Body of pancreas (tissue), 4 donors: Measurements from ENCODE around the gene KCNIP4. TPM values are rescaled to one million over a fixed set of nuclear protein-coding genes. Genes with fewer than 3 reads are reported as not detected.

Experiments used
- ATAC-seq: fragments of 150-250 bp; one replicate; pipeline ENCODE4 v1.9.1; 2016
- DNase-seq, 4 donors: peaks; one replicate each; pipeline ENCODE4 v3.0.0-alpha.2; 2019
- H3K27ac ChIP-seq, 4 donors: fragments of 200-600 bp; sonication (generic); 1 replicate in 3 of 4; 2 replicates in 1 of 4; pipeline versions ENCODE4 v1.5.1 to v1.6.1; 2016 to 2019; ENCODE audit warnings: mild to moderate bottlenecking in 1 of 4, mixed read lengths in 1 of 4, moderate library complexity in 1 of 4
- H3K27me3 ChIP-seq, 2 donors: fragments of 200-600 bp; sonication (generic); one replicate each; pipeline ENCODE4 v1.6.0; 2016; ENCODE audit warnings: mild to moderate bottlenecking in 1 of 2
- H3K36me3 ChIP-seq, 2 donors: fragments of 200-600 bp; sonication (generic); replicated peaks in 1 of 2; 2 replicates each; pipeline ENCODE4 v1.5.1; 2016; ENCODE audit warnings: low read depth in 2 of 2; ENCODE audit not compliant: insufficient read depth in 1 of 2
- H3K4me1 ChIP-seq: fragments of 200-600 bp; sonication (generic); one replicate; pipeline ENCODE4 v1.6.0; 2016
- H3K4me3 ChIP-seq, 2 donors: fragments of 200-600 bp; sonication (generic); 1 replicate in 1 of 2; 2 replicates in 1 of 2; pipeline ENCODE4 v1.5.1; 2016 to 2019
- H3K9me3 ChIP-seq, 3 donors: fragments of 200-600 bp; sonication (generic); 1 replicate in 2 of 3; 2 replicates in 1 of 3; pipeline ENCODE4 v1.5.1; 2016
- POLR2A ChIP-seq, 3 donors: fragments of 450-650 bp; IDR thresholded peaks; one replicate each; pipeline ENCODE4 v1.6.1; 2016; ENCODE audit warnings: antibody characterized with exemption in 3 of 3, mild to moderate bottlenecking in 2 of 3
- WGBS, 2 donors: methylation state at CpG; one replicate each; pipeline ENCODE4 v1.1.5; 2017; 5-methylcytosine and 5-hydroxymethylcytosine counted together
- intact Hi-C: fragments of 100-400 bp; cut with DNase I; formaldehyde crosslinking; loops from one replicate; pipeline ENCODE4 v1.15.1; 2023
- total RNA-seq, 2 donors: library from RNA; depleted of rRNA; stranded (reverse); fragments of >200 nt; gene quantifications; one replicate each; pipeline ENCODE4 v1.1.0, GENCODE V29; 2016
- TF ChIP-seq, protein P1 (sequence below), 7 experiments: fragments of 450-650 bp in 4 of 7; fragments of 200-600 bp in 3 of 7; sonication (generic) in 3 of 7; IDR thresholded peaks; one replicate each; pipeline ENCODE4 v1.5.1; 2016 to 2019; ENCODE audit warnings: antibody characterized with exemption in 7 of 7

Gene KCNIP4
- total RNA-seq, 2 donors from 2014 or later, result not detected

DNA sequence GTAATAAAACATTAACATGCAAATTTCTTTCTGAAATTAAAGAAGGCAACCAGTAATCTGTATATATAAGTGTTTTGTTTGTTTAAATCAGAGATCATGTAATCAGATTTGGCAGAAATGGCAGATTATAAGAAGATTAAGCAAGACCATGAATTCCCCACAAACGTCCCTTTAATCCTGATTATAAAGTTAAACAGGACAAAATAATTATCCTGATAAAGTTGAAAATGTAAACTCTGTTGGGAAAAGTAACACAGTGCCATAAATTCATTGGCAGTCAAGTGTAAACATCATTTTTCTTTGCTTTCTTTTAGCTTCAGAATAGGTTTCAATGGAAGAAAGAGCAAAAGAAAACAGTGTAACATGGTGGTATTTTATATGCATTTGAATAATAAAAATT, 256.3 kb downstream of the KCNIP4 start:
- H3K4me1 ChIP-seq, result no peaks in the 10 kb centered on the region
- H3K36me3 ChIP-seq, result no peaks in the 10 kb centered on the region
- WGBS, 2 donors, result 2 to 7% methylated on average over 1 of the region's 1 CpG
- TF ChIP-seq POLR2A (IDR thresholded peaks at IDR 0.05), result no peak
- TF ChIP-seq, protein P1, sequence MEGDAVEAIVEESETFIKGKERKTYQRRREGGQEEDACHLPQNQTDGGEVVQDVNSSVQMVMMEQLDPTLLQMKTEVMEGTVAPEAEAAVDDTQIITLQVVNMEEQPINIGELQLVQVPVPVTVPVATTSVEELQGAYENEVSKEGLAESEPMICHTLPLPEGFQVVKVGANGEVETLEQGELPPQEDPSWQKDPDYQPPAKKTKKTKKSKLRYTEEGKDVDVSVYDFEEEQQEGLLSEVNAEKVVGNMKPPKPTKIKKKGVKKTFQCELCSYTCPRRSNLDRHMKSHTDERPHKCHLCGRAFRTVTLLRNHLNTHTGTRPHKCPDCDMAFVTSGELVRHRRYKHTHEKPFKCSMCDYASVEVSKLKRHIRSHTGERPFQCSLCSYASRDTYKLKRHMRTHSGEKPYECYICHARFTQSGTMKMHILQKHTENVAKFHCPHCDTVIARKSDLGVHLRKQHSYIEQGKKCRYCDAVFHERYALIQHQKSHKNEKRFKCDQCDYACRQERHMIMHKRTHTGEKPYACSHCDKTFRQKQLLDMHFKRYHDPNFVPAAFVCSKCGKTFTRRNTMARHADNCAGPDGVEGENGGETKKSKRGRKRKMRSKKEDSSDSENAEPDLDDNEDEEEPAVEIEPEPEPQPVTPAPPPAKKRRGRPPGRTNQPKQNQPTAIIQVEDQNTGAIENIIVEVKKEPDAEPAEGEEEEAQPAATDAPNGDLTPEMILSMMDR (IDR thresholded peaks at IDR 0.05), result no peak
- intact Hi-C loops, result no loop called here
- no peaks in the 10 kb centered on the region for H3K27me3 ChIP-seq
- DNase-seq (no peak), ATAC-seq (no peak)
- H3K9me3 ChIP-seq, result no peaks in the 10 kb centered on the region
- H3K27ac ChIP-seq, result no peak overlapping the region
- H3K4me3 ChIP-seq, result no peak overlapping the region

DNA sequence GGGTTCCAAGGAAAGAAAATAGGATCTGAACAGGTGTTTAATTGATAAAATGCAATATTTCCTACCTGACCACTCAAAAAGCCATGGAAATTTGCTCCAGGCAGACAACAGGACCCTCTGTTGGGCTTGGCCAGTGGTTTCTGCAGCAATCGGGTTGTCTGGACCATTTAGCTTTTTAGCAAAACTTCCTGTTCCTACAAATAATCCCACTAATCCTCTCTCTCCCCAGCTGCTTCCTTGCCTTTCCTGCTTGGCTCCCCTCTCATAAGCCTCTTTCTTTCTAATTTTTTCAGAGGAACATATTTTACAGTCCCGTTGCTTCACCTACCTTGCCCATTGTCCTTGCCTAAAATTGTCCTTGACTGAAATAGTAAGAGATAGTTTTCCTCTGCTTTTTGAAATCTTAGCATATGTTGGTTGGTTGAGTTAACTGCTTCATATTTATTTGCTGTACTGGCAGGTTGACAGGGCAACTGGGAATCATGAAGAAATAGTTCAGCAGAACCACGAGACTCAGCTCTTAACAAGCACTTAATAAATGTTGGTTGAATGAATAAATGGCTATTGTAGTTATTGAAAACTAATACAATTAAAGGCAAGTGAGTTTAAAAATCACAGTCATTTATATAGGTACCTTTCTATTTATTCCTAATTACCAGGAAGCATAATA, 259.8 kb downstream of the KCNIP4 start:
- WGBS, 2 donors, result 32 to 33% methylated on average over 3 of the region's 3 CpGs
- ATAC-seq, result no peak
- no peak overlapping the region for H3K27ac ChIP-seq

DNA sequence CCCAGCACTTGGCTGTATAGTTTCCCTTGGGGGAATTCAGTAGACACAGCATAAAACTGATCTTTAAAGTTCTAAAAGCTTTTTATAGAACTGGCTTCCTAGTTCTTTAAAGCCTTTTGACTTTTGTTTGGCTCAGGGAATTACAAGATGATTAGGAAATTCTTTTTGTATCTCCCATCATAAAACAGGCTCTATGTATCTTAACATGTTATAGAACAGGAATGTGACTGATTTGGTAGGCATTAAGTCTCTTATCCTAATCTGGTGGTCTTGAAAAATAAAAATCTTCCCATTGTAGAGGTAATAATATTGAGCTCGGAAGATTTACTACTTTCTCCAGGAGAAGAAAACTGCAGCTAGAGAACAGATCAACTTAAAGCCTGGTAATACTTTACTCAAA, 262.7 kb downstream of the KCNIP4 start:
- Histone ChIP-seq H3K36me3 (no peaks in the 10 kb centered on the region), H3K4me3 (no peak overlapping the region), H3K9me3 (no peaks in the 10 kb centered on the region), H3K27ac (no peak overlapping the region), H3K4me1 (no peaks in the 10 kb centered on the region), H3K27me3 (no peaks in the 10 kb centered on the region)
- DNase-seq, result no peak
- intact Hi-C loops, result no loop called here
- TF ChIP-seq, protein P1 (IDR thresholded peaks at IDR 0.05), result no peak
- no peak for TF ChIP-seq POLR2A (IDR thresholded peaks at IDR 0.05)
- 60 to 69% methylated on average over 1 of the region's 1 CpG for WGBS, 2 donors
- ATAC-seq, result no peak

More for the DNA sequence above, 259.8 kb downstream of the KCNIP4 start:
- no peak for DNase-seq
- no peaks in the 10 kb centered on the region for H3K9me3 ChIP-seq
- H3K4me1 ChIP-seq, result no peaks in the 10 kb centered on the region
- TF ChIP-seq, protein P1 (IDR thresholded peaks at IDR 0.05), result no peak
- no peak for TF ChIP-seq POLR2A (IDR thresholded peaks at IDR 0.05)
- intact Hi-C loops, result no loop called here
- no peaks in the 10 kb centered on the region for H3K36me3 ChIP-seq
- H3K27me3 ChIP-seq, result no peaks in the 10 kb centered on the region
- H3K4me3 ChIP-seq, result no peak overlapping the region

DNA sequence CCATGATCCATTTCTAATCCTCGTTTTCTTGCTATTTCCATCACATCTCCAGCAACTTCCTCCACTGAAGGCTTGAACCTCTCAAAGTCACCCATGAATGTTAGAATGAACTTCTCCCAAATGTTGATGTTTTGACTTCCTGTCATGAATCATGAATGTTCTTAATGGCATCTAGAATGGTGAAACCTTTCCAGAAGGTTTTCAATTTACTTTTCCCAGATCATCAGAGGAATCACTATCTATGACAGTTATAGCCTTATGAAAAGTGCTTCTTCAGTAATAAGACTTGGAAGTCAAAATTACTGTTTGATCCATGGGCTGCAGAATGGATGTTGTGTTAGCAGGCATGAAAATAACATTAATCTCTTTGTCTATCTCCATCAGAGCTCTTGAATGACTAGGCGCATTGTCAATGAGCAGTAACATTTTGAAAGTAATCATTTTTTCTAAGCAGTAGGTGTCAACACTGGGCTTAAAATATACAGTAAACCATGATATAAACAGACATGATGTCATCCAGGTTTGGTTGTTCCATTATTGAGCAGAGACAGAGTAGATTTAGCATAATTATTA, 268.2 kb downstream of the KCNIP4 start:
- no peaks in the 10 kb centered on the region for H3K27me3 ChIP-seq
- ATAC-seq (no peak), DNase-seq (no peak)
- WGBS, 2 donors, result 55 to 64% methylated on average over 2 of the region's 2 CpGs
- H3K27ac ChIP-seq, result no peak overlapping the region
- TF ChIP-seq POLR2A (IDR thresholded peaks at IDR 0.05), result no peak
- TF ChIP-seq, protein P1 (IDR thresholded peaks at IDR 0.05), result no peak
- no peak overlapping the region for H3K4me3 ChIP-seq
- no peaks in the 10 kb centered on the region for H3K4me1 ChIP-seq
- intact Hi-C loops, result no loop called here
- no peaks in the 10 kb centered on the region for H3K9me3 ChIP-seq
- no peaks in the 10 kb centered on the region for H3K36me3 ChIP-seq

DNA sequence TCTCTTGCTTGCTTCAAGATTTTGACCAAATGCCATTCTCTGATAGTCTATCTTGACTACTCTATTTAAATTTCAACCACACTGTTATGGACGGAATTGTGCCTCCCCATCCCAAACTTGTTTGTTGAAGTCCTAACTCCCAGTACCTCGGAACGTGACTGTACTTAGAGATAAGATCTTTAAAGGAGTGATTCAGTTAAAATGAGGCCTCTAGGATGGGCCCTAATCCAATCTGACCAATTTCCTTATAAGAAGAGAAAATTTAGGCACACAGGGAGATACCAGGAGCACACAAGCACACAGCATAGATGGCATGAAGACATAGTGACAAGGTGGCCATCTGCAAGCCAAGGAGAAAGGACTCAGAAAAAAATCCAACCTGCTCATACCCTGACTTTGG, 269.9 kb downstream of the KCNIP4 start:
- no peak for TF ChIP-seq POLR2A (IDR thresholded peaks at IDR 0.05)
- TF ChIP-seq, protein P1 (IDR thresholded peaks at IDR 0.05), result no peak
- ATAC-seq, result no peak
- 43 to 46% methylated on average over 3 of the region's 3 CpGs for WGBS, 2 donors

More for the DNA sequence above, 269.9 kb downstream of the KCNIP4 start:
- H3K9me3 ChIP-seq, result no peaks in the 10 kb centered on the region
- DNase-seq, result no peak
- H3K27me3 ChIP-seq, result no peaks in the 10 kb centered on the region
- intact Hi-C loops, result no loop called here
- no peaks in the 10 kb centered on the region for H3K4me1 ChIP-seq
- H3K4me3 ChIP-seq, result no peak overlapping the region
- no peaks in the 10 kb centered on the region for H3K36me3 ChIP-seq
- H3K27ac ChIP-seq, result no peak overlapping the region
